Choroid plexus epithelial cell (primary cell): Measurements from ENCODE around the gene GRPEL1.

Source experiments
- DNase-seq: peaks from one replicate; pipeline ENCODE4 v3.0.0-alpha.2; 2010; ENCODE audit warnings: low read depth
- H3K4me3 ChIP-seq: 2 replicates; pipeline ENCODE4 v1.5.1; 2011; ENCODE audit warnings: low read depth, mild to moderate bottlenecking, control low read depth, low read length, moderate library complexity
- TF ChIP-seq, protein P1 (sequence below): conservative IDR thresholded peaks from 2 replicates; pipeline ENCODE4 v1.5.1; 2011; ENCODE audit warnings: low read depth, mild to moderate bottlenecking, control low read depth, inconsistent platforms, low read length, moderate library complexity

GRPEL1 gene

DNA sequence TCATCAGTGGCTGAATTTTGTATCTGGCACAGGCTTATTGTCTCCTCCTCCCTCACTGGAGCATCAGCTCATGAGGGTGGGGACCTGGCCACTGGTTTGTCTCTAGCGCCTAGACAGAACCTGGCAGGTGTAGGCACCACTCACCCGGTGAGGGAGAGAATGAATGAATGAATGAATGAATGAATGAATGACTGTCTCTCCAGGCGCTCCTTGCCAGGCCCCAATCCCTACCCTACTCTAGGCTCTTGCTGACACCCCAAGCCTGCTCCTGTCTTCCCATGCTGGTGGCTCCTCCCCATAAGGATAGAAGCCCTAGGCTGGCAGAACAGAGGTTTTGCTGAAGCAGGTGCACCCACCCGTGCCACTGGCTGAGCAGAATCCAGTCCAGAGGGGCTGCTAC, 41.3 kb upstream of the GRPEL1 start:
- TF ChIP-seq, protein P1, sequence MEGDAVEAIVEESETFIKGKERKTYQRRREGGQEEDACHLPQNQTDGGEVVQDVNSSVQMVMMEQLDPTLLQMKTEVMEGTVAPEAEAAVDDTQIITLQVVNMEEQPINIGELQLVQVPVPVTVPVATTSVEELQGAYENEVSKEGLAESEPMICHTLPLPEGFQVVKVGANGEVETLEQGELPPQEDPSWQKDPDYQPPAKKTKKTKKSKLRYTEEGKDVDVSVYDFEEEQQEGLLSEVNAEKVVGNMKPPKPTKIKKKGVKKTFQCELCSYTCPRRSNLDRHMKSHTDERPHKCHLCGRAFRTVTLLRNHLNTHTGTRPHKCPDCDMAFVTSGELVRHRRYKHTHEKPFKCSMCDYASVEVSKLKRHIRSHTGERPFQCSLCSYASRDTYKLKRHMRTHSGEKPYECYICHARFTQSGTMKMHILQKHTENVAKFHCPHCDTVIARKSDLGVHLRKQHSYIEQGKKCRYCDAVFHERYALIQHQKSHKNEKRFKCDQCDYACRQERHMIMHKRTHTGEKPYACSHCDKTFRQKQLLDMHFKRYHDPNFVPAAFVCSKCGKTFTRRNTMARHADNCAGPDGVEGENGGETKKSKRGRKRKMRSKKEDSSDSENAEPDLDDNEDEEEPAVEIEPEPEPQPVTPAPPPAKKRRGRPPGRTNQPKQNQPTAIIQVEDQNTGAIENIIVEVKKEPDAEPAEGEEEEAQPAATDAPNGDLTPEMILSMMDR = no peak
- no peak for DNase-seq

DNA sequence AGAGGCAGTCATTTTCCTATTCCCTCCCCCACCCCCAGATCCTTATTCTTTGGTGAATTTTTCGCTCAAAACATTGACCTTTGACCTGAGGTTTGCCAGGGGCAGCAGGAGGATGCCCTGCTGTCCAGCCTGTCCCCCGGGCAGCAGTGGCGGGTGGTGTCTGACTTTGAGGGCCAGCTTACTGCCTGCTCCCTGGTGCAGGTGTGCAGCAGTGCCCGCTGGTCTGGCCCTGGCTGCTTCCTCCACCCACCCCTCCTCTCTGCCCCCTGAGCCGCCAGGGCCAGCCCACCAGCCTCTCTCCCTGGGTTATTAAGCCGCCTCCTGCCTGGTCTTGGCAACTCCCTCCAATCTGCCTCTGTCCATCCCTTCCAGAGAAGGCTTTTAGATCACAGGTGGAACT, 40.8 kb upstream of the GRPEL1 start:
- H3K4me3 ChIP-seq = no peak overlapping the region
- TF ChIP-seq, protein P1 = no peak
- no peak for DNase-seq

More for the DNA sequence above, 41.3 kb upstream of the GRPEL1 start:
- no peak overlapping the region for H3K4me3 ChIP-seq

DNA sequence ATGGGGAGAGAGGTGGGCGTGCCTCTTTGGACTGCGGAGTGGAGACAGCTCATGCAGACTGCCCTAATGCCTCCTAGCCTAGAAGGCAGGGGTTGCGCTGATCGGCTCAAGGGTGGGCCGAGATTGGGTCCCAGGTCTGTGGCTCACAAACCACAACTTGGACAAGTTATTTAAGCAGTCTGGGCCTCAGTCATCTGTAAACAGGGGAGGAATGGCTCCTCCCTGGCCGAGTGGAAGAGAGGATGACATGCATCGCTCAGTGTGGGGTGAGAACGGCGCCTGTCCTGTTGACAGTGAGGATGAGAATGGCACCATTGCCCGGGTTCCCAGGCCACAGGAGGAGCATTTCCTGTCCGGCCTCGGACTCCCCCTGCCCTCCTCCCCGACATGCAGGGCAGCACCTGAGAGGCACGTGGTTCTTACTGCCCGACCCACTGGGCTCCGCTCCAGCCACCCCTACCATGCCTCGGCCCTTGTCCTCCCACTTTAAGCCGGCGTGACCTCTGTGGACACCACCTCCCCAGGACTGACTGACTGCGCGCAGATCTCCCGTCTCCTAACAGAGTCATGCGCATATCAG, 40.3 kb upstream of the GRPEL1 start:
- TF ChIP-seq, protein P1 = no peak
- H3K4me3 ChIP-seq = no peak overlapping the region
- no peak for DNase-seq

DNA sequence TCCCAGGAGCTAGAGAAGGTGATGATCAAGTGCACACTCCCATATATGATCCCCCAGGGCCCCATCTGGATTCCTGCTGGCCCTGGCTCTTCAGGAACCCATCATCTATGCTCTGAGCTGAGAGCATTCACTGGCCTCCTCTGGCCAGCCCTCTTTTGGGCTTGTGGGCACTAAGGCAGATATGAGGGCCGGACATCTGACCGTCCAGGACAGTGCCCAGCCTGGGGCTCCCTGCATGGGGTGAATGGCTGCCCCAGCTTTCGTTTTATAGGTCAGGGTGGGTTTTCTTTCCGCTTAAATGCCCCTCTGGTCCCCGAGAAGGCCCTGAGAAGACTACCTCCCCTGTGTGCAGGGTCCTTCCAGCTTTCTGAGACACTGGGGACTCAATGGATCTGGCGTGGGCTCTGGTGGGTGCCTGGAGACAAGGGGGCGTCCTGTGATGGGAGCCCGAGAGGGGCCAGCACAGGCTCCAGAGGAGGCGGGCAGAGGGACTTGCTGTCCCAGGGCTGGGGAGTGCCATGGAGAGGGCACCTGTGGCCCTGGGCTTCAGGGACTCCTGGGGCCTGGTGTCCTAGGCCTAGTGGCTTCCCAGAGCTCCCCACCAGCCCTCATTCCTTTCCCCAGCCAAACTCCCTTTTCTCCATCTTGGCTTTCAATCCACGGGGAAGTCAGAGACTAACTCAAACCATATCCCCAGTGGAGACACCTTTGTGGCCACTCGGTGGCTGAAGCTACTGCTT, 39.5 kb upstream of the GRPEL1 start:
- no peak for DNase-seq
- TF ChIP-seq, protein P1 = no peak
- H3K4me3 ChIP-seq = no peak overlapping the region

DNA sequence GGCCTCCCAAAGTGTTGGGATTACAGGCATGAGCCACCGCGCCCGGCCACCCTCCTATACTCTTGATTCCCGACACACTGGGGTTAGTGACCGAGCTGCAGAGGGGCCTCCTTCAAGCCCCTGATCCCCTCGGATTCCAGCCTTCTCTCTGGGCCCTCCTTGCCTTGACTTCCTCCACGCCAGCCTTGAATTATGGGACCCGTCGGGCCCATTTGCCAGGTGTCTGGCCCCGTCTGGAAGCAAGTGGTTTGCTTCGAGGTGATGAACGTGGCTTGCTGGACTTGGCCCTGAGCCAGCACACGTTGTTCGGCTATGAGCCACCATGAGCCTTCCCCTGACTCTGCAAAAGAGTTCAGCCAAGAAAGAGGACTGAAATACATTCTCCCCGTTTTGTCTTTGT, 37.4 kb upstream of the GRPEL1 start:
- TF ChIP-seq, protein P1 = no peak
- H3K4me3 ChIP-seq = no peak overlapping the region
- DNase-seq = peak; percentile 34

DNA sequence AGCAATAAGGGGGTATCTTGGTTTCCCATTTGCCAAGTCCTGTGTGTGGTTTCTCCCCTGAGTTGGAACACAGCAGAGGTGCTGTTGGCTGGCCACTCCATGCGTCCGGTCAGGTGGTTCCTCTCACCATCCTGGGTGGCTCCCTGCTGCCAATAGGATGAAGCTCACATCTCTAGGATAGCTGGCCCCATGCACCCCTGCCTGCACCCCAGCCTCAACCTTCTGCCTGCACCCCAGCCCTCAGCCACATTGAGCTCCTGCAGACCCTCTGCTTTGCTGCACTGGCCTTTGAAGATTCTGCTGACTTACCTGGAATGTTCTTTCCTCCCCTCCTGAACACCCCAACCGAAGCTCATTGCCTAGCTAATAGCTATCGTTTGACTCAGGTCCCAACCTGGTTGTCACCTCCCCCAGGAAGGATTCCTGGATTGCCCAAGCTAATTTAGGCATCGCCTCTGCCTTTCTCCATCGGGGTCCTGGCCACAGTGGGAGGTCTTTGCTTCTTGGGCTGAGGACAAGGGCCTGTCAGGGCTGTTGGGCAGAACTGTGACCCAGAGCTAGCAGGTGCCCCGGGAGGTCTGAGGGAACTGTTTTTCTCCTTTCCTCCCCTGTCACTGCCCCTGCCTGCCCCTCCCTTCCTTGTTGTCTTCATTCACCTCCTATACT, 36.6 kb upstream of the GRPEL1 start:
- no peak overlapping the region for H3K4me3 ChIP-seq
- TF ChIP-seq, protein P1 = no peak
- no peak for DNase-seq
